Smooth muscle cell (in vitro differentiated cells): ENCODE results near the gene AP3B2. TPM values are rescaled to one million over a fixed set of nuclear protein-coding genes. Genes with fewer than 3 reads are reported as not detected.

ENCODE experiments used
- DNase-seq: peaks from one replicate; lab custom pipeline; 2025; ENCODE audit not compliant: unreplicated experiment; lab: John Stamatoyannopoulos, UW
- H2AFZ ChIP-seq: fragments of 200-600 bp; sonication (generic); 2 replicates; pipeline ENCODE4 v1.6.0; 2016; ENCODE audit warnings: antibody characterized with exemption, low read depth, mild to moderate bottlenecking
- H3F3A ChIP-seq: fragments of 200-600 bp; sonication (generic); 2 replicates; pipeline ENCODE4 v1.6.0; 2017; ENCODE audit warnings: antibody characterized with exemption, low read depth
- H3K27ac ChIP-seq: fragments of 200-600 bp; sonication (generic); 2 replicates; pipeline ENCODE4 v1.5.1; 2016; ENCODE audit warnings: low read depth, mild to moderate bottlenecking
- H3K27me3 ChIP-seq: fragments of 200-600 bp; sonication (generic); 2 replicates; pipeline ENCODE4 v1.6.1; 2016; ENCODE audit warnings: low read depth, mild to moderate bottlenecking
- H3K36me3 ChIP-seq: fragments of 200-600 bp; sonication (generic); 2 replicates; pipeline ENCODE4 v1.5.1; 2016; ENCODE audit warnings: low read depth
- H3K4me1 ChIP-seq: fragments of 200-600 bp; sonication (generic); 2 replicates; pipeline ENCODE4 v1.5.1; 2016; ENCODE audit warnings: low read depth
- H3K4me2 ChIP-seq: fragments of 200-600 bp; sonication (generic); 2 replicates; pipeline ENCODE4 v1.6.0; 2016; ENCODE audit warnings: mild to moderate bottlenecking
- H3K4me3 ChIP-seq: fragments of 200-600 bp; sonication (generic); 2 replicates; pipeline ENCODE4 v1.5.1; 2016; ENCODE audit warnings: mild to moderate bottlenecking
- H3K79me2 ChIP-seq: fragments of 200-600 bp; sonication (generic); 2 replicates; pipeline ENCODE4 v1.6.0; 2016; ENCODE audit warnings: low read depth, mild to moderate bottlenecking
- H3K9ac ChIP-seq: fragments of 200-600 bp; sonication (generic); 2 replicates; pipeline ENCODE4 v1.6.0; 2016; ENCODE audit warnings: low read depth
- H3K9me3 ChIP-seq: fragments of 200-600 bp; sonication (generic); replicated peaks from 2 replicates; pipeline ENCODE4 v1.5.1; 2016; ENCODE audit warnings: low read depth
- H4K20me1 ChIP-seq: fragments of 200-600 bp; sonication (generic); 2 replicates; pipeline ENCODE4 v1.6.0; 2016; ENCODE audit warnings: low read depth
- WGBS: methylation state at CpG from one replicate; pipeline ENCODE4 v1.1.7; 2016; ENCODE audit warnings: low lambda C conversion rate; 5-methylcytosine and 5-hydroxymethylcytosine counted together
- polyA plus RNA-seq: library from polyadenylated mRNA; unstranded; fragments of >200 nt; fragmentation: Nextera tagmentation; extraction: Ambion mirVana; gene quantifications from 2 replicates; pipeline ENCODE4 v1.2.1, GENCODE V29; 2016
- total RNA-seq: library from RNA; depleted of rRNA; stranded (reverse); fragments of >200 nt; gene quantifications from 2 replicates; pipeline ENCODE4 v1.2.3, GENCODE V29; 2014
- TF ChIP-seq, protein P1 (sequence below): fragments of 200-600 bp; sonication (generic); IDR thresholded peaks from 2 replicates; pipeline ENCODE4 v1.5.1; 2017; ENCODE audit warnings: borderline replicate concordance, mild to moderate bottlenecking, antibody characterized with exemption; ENCODE audit not compliant: insufficient read depth, poor library complexity, severe bottlenecking

Gene AP3B2
- total and polyA plus RNA-seq, 2 experiments from 2014 or later: 0.66 to 1.6 TPM

DNA sequence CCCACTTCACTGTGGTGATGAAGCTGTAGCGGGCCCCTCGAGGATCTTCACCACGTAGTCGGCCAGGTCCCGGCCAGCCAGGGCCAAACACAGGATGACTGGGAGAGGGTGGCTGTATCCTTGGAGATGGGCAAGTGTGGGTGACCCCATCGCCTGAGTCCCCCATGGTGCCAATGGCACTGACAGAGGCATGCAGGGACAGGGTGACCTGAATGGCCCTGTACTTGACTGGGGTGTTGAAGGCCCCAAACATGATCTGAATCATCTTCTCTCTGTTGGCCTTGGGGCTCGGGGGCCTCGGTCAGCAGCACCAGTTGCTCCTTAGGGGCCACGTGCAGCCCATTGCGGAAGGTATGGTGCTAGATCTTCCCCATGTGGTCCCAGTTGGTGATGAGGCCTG, 17.1 kb upstream of the AP3B2 start:
- Histone ChIP-seq H3K27ac (no peak overlapping the region), H3K27me3 (no peaks in the 10 kb centered on the region), H3F3A (no peaks in the 10 kb centered on the region), H3K4me2 (no peak overlapping the region), H3K79me2 (no peaks in the 10 kb centered on the region), H3K4me1 (no peaks in the 10 kb centered on the region), H3K9me3 (no peaks in the 10 kb centered on the region), H3K4me3 (no peak overlapping the region), H3K9ac (no peak overlapping the region), H3K36me3 (no peaks in the 10 kb centered on the region), H2AFZ (no peak overlapping the region), H4K20me1 (no peaks in the 10 kb centered on the region)
- 96% methylated on average over 10 of the region's 10 CpGs for WGBS
- TF ChIP-seq, protein P1, sequence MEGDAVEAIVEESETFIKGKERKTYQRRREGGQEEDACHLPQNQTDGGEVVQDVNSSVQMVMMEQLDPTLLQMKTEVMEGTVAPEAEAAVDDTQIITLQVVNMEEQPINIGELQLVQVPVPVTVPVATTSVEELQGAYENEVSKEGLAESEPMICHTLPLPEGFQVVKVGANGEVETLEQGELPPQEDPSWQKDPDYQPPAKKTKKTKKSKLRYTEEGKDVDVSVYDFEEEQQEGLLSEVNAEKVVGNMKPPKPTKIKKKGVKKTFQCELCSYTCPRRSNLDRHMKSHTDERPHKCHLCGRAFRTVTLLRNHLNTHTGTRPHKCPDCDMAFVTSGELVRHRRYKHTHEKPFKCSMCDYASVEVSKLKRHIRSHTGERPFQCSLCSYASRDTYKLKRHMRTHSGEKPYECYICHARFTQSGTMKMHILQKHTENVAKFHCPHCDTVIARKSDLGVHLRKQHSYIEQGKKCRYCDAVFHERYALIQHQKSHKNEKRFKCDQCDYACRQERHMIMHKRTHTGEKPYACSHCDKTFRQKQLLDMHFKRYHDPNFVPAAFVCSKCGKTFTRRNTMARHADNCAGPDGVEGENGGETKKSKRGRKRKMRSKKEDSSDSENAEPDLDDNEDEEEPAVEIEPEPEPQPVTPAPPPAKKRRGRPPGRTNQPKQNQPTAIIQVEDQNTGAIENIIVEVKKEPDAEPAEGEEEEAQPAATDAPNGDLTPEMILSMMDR: no peak
- no peak for DNase-seq

DNA sequence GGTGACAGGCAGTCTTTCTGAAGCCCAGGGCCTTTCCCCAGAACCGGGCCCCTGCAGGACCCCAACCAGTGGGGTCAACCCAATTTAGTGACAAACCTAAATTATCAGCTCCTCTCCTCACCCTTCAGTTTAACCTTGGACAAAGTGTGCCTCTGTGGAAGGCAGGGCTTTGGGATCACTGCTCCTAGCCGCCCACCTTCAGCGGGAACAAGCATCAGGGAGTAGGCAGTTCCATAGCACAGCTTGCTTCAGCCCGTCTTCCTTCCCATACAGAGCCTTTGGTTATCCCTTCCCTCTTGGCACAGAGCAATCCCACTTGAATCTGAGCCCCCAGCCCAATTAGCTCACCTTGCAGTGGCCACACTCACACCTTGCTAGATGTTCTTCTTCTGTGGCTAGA, 5.3 kb upstream of the AP3B2 start:
- Histone ChIP-seq H3K4me2 (no peak overlapping the region), H3K9me3 (no peaks in the 10 kb centered on the region), H3K4me3 (no peak overlapping the region), H3K27ac (no peak overlapping the region), H3K9ac (no peak overlapping the region), H3K4me1 (no peaks in the 10 kb centered on the region), H4K20me1 (no peaks in the 10 kb centered on the region), H2AFZ (no peak overlapping the region), H3K79me2 (no peaks in the 10 kb centered on the region), H3K27me3 (no peaks in the 10 kb centered on the region), H3F3A (no peaks in the 10 kb centered on the region), H3K36me3 (no peaks in the 10 kb centered on the region)
- TF ChIP-seq, protein P1: no peak
- no peak for DNase-seq
- 87% methylated on average over 4 of the region's 4 CpGs for WGBS

DNA sequence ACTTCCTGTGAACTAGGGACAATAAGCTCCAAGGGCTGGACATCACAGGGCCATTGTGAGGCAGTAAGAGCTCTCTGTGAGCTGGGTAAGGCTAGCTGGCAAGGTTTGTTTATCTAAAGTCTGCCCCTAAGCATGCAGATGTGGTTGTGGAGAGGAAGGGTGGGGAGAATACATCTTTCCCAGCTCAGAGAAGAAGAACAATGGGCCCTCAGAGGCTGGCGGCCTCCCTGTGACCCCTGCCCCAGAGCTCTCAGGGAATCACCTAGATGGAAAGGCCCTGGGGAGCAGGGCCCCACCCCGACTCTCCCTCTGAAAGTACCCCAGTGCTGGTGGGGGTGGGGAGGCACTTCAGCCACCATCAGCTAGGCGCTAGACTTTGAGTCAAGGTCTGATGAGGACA, 4.3 kb upstream of the AP3B2 start:
- no peaks in the 10 kb centered on the region for H3K27me3 ChIP-seq
- TF ChIP-seq, protein P1: no peak
- H4K20me1 ChIP-seq: no peaks in the 10 kb centered on the region
- peaks cover under 1% of the 10 kb centered on the region for H3F3A ChIP-seq
- H3K79me2 ChIP-seq: no peaks in the 10 kb centered on the region
- H3K27ac ChIP-seq: no peak overlapping the region
- no peak overlapping the region for H3K9ac ChIP-seq
- H3K9me3 ChIP-seq: no peaks in the 10 kb centered on the region
- no peaks in the 10 kb centered on the region for H3K36me3 ChIP-seq
- no peaks in the 10 kb centered on the region for H3K4me1 ChIP-seq
- DNase-seq: no peak
- no peak overlapping the region for H2AFZ ChIP-seq
- H3K4me3 ChIP-seq: no peak overlapping the region
- H3K4me2 ChIP-seq: no peak overlapping the region
- WGBS: 93% methylated on average over 3 of the region's 3 CpGs

DNA sequence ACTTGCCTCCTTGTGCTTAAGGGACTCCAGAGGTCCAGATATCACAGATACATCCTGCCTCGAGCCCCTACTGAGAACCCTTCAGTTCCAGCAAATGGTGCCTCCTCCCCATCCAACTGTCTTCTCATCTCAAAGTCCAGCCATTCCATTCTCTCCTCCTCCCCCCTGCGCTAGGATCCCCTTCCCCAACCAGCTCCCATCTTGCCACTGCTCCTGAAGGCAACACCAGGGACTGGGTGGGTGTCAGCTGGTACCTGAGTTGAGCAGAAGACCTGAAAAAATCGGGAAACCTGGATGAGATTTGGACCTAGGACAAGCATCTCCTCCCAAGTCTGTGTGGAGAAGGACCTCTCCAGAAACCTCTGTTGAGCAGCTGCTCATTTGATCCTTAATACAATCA, 2.4 kb upstream of the AP3B2 start:
- no peaks in the 10 kb centered on the region for H4K20me1 ChIP-seq
- H2AFZ ChIP-seq: no peak overlapping the region
- no peak overlapping the region for H3K4me3 ChIP-seq
- H3K27me3 ChIP-seq: no peaks in the 10 kb centered on the region
- H3K27ac ChIP-seq: no peak overlapping the region
- H3K4me2 ChIP-seq: no peak overlapping the region
- H3K79me2 ChIP-seq: no peaks in the 10 kb centered on the region
- peaks cover 4% of the 10 kb centered on the region for H3F3A ChIP-seq
- H3K9ac ChIP-seq: no peak overlapping the region
- H3K36me3 ChIP-seq: no peaks in the 10 kb centered on the region
- WGBS: 78% methylated on average over 3 of the region's 3 CpGs
- DNase-seq: no peak
- TF ChIP-seq, protein P1: no peak
- H3K4me1 ChIP-seq: no peaks in the 10 kb centered on the region
- no peaks in the 10 kb centered on the region for H3K9me3 ChIP-seq
